GM20000 (cell line): Measurements from ENCODE around the gene ITSN2.

Source experiments
- DNase-seq: peaks from one replicate; pipeline ENCODE4 v3.0.0; 2012; ENCODE audit warnings: low spot score
- CTCF ChIP-seq: IDR thresholded peaks from 2 replicates; pipeline ENCODE4 v1.5.1; 2012; ENCODE audit warnings: mild to moderate bottlenecking, control low read depth; ENCODE audit errors: extremely low read depth, missing control alignments

Gene ITSN2

GRCh38 chr2:24276349-24276899 is 83.9 kb downstream of the ITSN2 start:
- DNase-seq = no peak
- TF ChIP-seq CTCF = no peak

GRCh38 chr2:24274809-24275208 is 85.5 kb downstream of the ITSN2 start:
- TF ChIP-seq CTCF = no peak
- DNase-seq = no peak

- no peak for DNase-seq
- TF ChIP-seq CTCF = no peak
Observed at GRCh38 chr2:24273598-24273997, 86.7 kb downstream of the ITSN2 start.

GRCh38 chr2:24272907-24273306 is 87.4 kb downstream of the ITSN2 start:
- no peak for TF ChIP-seq CTCF
- no peak for DNase-seq

- no peak for DNase-seq
- no peak for TF ChIP-seq CTCF
Observed at GRCh38 chr2:24272161-24272802, 88.1 kb downstream of the ITSN2 start.

GRCh38 chr2:24269265-24269664 is 91.1 kb downstream of the ITSN2 start:
- DNase-seq = no peak
- TF ChIP-seq CTCF = no peak

GRCh38 chr2:24265212-24265611 is 95.1 kb downstream of the ITSN2 start:
- no peak for TF ChIP-seq CTCF
- DNase-seq = no peak
